HepG2 (cell line): ENCODE measurements around the gene ATP2B2. TPM values are rescaled to one million over a fixed set of nuclear protein-coding genes. Genes with fewer than 3 reads are reported as not detected.
A peak's percentile ranks its signal among the peaks of the same experiment; 100 is the strongest.

Experiments used
- ATAC-seq: fragments of 200-7000 bp; cut with Tn5 transposase; 3 replicates; pipeline ENCODE4 v1.9.1; 2020; ENCODE audit warnings: mild to moderate bottlenecking, moderate library complexity
- BruUV-seq: library from RNA; stranded (reverse); fragments of 400-500 nt; replicated peaks from 2 replicates; lab custom pipeline; 2021; lab: Mats Ljungman, UMichigan
- CTCF ChIA-PET: fragments of 300-600 bp; formaldehyde crosslinking; extraction: SDS; loops from one replicate; lab custom pipeline; 2021; ENCODE audit warnings: low total read pairs, inconsistent platforms, low intra/inter-chr PET ratio; lab: Yijun Ruan, JAX
- POLR2A ChIA-PET: fragments of 350-600 bp; sonication (Branson Sonifier 250); formaldehyde crosslinking; loops from one replicate; lab custom pipeline; 2020; ENCODE audit warnings: antibody characterized with exemption, inconsistent platforms; lab: Yijun Ruan, JAX
- DNase-seq: peaks from one replicate; pipeline ENCODE4 v3.0.0-alpha.2; 2015; ENCODE audit warnings: low spot score
- FAIRE-seq: peaks from 3 replicates; lab custom pipeline; 2011; peaks lifted over from hg19 to GRCh38; lab: Jason Lieb, UNC
- H2AFZ ChIP-seq: one replicate; pipeline ENCODE4 v1.6.1; 2011; ENCODE audit warnings: low read length, inconsistent platforms
- H3K27ac ChIP-seq: fragments of 300-600 bp; 3 replicates; pipeline ENCODE4 v1.8.0; 2011; ENCODE audit warnings: mixed run types, mild to moderate bottlenecking, mixed read lengths, low read length, inconsistent platforms; ENCODE audit not compliant: insufficient read depth; ENCODE audit errors: extremely low read length
- H3K27me3 ChIP-seq, 2 experiments: fragments of 200-600 bp in 1 of 2; 2 replicates in 1 of 2; 3 replicates in 1 of 2; pipeline versions ENCODE4 v1.6.0 to v1.8.0; 2011; ENCODE audit warnings: low read length in 2 of 2, mild to moderate bottlenecking in 2 of 2, moderate library complexity in 2 of 2, inconsistent platforms in 1 of 2; ENCODE audit not compliant: insufficient read depth in 2 of 2, control insufficient read depth in 1 of 2
- H3K36me3 ChIP-seq, 2 experiments: fragments of 200-600 bp in 1 of 2; replicated peaks in 1 of 2; 2 replicates in 1 of 2; 3 replicates in 1 of 2; pipeline versions ENCODE4 v1.5.1 to v1.8.0; 2011; ENCODE audit warnings: low read length in 2 of 2, inconsistent platforms in 1 of 2; ENCODE audit not compliant: insufficient read depth in 2 of 2, control insufficient read depth in 1 of 2
- H3K4me1 ChIP-seq: 2 replicates; pipeline ENCODE4 v1.5.1; 2012; ENCODE audit warnings: low read length, inconsistent platforms; ENCODE audit not compliant: insufficient read depth
- H3K4me2 ChIP-seq: 2 replicates; pipeline ENCODE4 v1.6.0; 2011; ENCODE audit warnings: low read depth, low read length, inconsistent platforms
- H3K4me3 ChIP-seq, 3 experiments: fragments of 200-600 bp in 1 of 3; sonication (generic), shearing (Covaris generic) in 1 of 3; replicated peaks in 1 of 3; 2 replicates each; pipeline ENCODE4 v1.5.1; 2011 to 2016; ENCODE audit warnings: low read length in 3 of 3, inconsistent platforms in 2 of 3, low read depth in 2 of 3, mild to moderate bottlenecking in 2 of 3, control low read depth in 1 of 3, mixed read lengths in 1 of 3; ENCODE audit not compliant: insufficient read depth in 1 of 3
- H3K79me2 ChIP-seq: one replicate; pipeline ENCODE4 v1.6.1; 2011; ENCODE audit warnings: low read length, inconsistent platforms; ENCODE audit not compliant: insufficient read depth
- H3K9ac ChIP-seq: 2 replicates; pipeline ENCODE4 v1.6.0; 2011; ENCODE audit warnings: mild to moderate bottlenecking, low read depth, low read length, inconsistent platforms; ENCODE audit not compliant: insufficient read depth
- H3K9me3 ChIP-seq: 2 replicates; pipeline ENCODE4 v1.5.1; 2012; ENCODE audit warnings: mild to moderate bottlenecking, low read length
- H4K20me1 ChIP-seq: 2 replicates; pipeline ENCODE4 v1.6.0; 2011; ENCODE audit warnings: inconsistent platforms, mild to moderate bottlenecking, low read length, moderate library complexity; ENCODE audit not compliant: insufficient read depth
- DMAP1 ChIP-seq: IDR thresholded peaks from 2 replicates; pipeline ENCODE4 v1.6.1; 2016
- ZMYM3 ChIP-seq: sonication (generic); formaldehyde crosslinking; IDR thresholded peaks from 2 replicates; pipeline ENCODE4 v1.5.1; 2020; ENCODE audit warnings: mild to moderate bottlenecking, missing genetic modification reagents
- ZNF329 ChIP-seq: sonication (generic); formaldehyde crosslinking; IDR thresholded peaks from 2 replicates; pipeline ENCODE4 v1.9.0; 2021; ENCODE audit warnings: low read depth, mild to moderate bottlenecking, missing genetic modification reagents
- WGBS: methylation state at CpG from one replicate; pipeline ENCODE4 v1.1.6; 2017; ENCODE audit warnings: low lambda C conversion rate; 5-methylcytosine and 5-hydroxymethylcytosine counted together
- in situ Hi-C: cut with HindIII; loops from 2 replicates; pipeline ENCODE4 v1.10.0; 2017; ENCODE audit warnings: low pct_unique_long_range_greater_than_20kb; ENCODE audit not compliant: extremely low pct_ligation_motif_present
- intact Hi-C: fragments of 100-400 bp; cut with micrococcal nuclease; formaldehyde crosslinking; loops from one replicate; pipeline ENCODE4 v1.10.0; 2022; ENCODE audit not compliant: unreplicated experiment
- polyA plus RNA-seq, 8 experiments: library from polyadenylated mRNA; depleted of rRNA in 3 of 8; stranded (reverse) in 7 of 8; unstranded in 1 of 8; fragments of >200 nt; fragmentation: Illumina TruSeq in 4 of 8; extraction: Trizol in 4 of 8; gene quantifications; 2 replicates each; pipeline versions ENCODE4 v1.2.1 to v1.2.3, GENCODE V29; 2011 to 2016; ENCODE audit warnings: low read depth in 4 of 8, missing spikeins in 1 of 8, mixed read lengths in 1 of 8; ENCODE audit not compliant: insufficient read depth in 1 of 8
- total RNA-seq, 5 experiments: library from RNA; depleted of rRNA; stranded (reverse); fragments of >200 nt; fragmentation: Illumina TruSeq; extraction: Trizol; gene quantifications; 2 replicates each; pipeline ENCODE4 v1.2.3, GENCODE V29; 2016; ENCODE audit warnings: low read depth in 1 of 5
- TF ChIP-seq, protein P1 (sequence below): sonication (generic); formaldehyde crosslinking; IDR thresholded peaks from 2 replicates; pipeline ENCODE4 v1.8.0; 2022; ENCODE audit warnings: low read depth, missing genetic modification reagents

ATP2B2 gene
- total and polyA plus RNA-seq, 2 of the 13 experiments (the other 11 are each of a cell fraction or from before 2014, with no cell fraction given), result 1.5 to 2.3 TPM

DNA sequence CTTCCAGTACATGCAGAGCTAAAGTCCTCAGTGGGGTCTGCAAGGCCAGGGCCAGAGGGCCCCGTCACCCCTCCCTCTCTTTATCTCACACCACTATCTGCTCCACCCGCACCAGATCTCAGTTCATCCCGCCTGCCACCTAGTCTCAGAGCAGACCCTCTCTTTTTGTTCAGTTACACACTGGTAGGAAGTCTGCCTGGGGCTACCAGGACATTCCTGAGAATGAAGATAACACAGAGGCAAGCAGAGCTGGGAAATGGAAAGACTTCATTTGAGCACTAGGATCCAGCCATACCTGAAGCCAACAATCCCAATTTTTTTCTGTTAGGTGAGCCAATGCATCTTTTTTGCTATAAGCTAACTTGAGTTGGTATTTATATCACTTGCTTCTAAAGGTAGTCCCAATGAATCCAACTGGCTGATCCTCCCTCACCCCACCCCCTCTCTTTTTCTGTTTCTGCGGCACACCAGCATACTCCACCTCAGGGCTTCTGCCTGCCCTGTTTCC, 24.5 kb downstream of the ATP2B2 start:
- no peak for DNase-seq
- TF ChIP-seq ZNF329 (peak; percentile 94), DMAP1 (CRISPR knock-in tag) (no peak)
- no peaks in the 10 kb centered on the region for H3K36me3 ChIP-seq
- WGBS, result 74% methylated on average over 4 of the region's 4 CpGs
- H3K27ac ChIP-seq, result no peak overlapping the region
- ChIA-PET POLR2A (no interaction called here), CTCF (no interaction called here)
- no peaks in the 10 kb centered on the region for H4K20me1 ChIP-seq
- ATAC-seq, result no peak
- H3K4me1 ChIP-seq, result peaks cover 8% of the 10 kb centered on the region; the same call in 1 of the 2 replicates
- no peaks in the 10 kb centered on the region; a peak in 1 of 5 replicates for H3K27me3 ChIP-seq
- H2AFZ ChIP-seq, result no peak overlapping the region
- no peaks in the 10 kb centered on the region for H3K79me2 ChIP-seq
- no peak overlapping the region for H3K9ac ChIP-seq
- no peak overlapping the region for H3K4me3 ChIP-seq
- no TSS peak for BruUV-seq
- intact Hi-C loops (no loop called here), in situ Hi-C loops (no loop called here)
- no peak overlapping the region for H3K4me2 ChIP-seq
- no peaks in the 10 kb centered on the region for H3K9me3 ChIP-seq
- FAIRE-seq, result no peak

DNA sequence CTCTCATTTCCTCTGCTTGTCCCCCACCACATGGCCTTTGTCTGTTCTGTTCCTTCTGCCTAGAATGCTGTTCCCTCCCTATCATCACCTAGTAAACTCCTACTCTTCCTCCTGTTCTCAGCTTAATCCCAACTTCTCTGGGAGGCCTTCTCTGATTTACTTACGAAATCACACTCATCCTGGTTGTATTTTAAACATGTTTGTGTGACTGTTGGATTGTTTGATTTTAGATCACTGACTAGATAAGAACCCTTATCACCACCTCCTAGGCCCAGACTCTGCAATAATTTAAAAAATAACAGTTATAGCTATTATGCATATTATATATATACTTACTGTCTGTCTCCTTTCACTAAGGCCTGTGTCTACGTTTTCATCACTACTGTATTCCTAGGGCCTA, 26.1 kb downstream of the ATP2B2 start:
- no peak overlapping the region for H3K4me3 ChIP-seq
- ATAC-seq (no peak), DNase-seq (no peak), FAIRE-seq (no peak)
- no peak overlapping the region for H3K4me2 ChIP-seq
- intact Hi-C loops (no loop called here), in situ Hi-C loops (no loop called here)
- ChIA-PET CTCF (no interaction called here), POLR2A (no interaction called here)
- H3K27ac ChIP-seq, result no peak overlapping the region
- H2AFZ ChIP-seq, result no peak overlapping the region
- H3K9me3 ChIP-seq, result no peaks in the 10 kb centered on the region
- H3K36me3 ChIP-seq, result no peaks in the 10 kb centered on the region
- TF ChIP-seq, protein P1, sequence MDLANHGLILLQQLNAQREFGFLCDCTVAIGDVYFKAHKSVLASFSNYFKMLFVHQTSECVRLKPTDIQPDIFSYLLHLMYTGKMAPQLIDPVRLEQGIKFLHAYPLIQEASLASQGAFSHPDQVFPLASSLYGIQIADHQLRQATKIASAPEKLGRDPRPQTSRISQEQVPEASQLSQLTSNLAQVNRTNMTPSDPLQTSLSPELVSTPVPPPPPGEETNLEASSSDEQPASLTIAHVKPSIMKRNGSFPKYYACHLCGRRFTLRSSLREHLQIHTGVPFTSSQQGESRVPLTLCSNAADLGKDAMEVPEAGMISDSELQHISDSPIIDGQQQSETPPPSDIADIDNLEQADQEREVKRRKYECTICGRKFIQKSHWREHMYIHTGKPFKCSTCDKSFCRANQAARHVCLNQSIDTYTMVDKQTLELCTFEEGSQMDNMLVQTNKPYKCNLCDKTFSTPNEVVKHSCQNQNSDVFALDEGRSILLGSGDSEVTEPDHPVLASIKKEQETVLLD, result no peak
- TF ChIP-seq ZMYM3 (CRISPR knock-in tag), result peak; percentile 0; the same call in 1 of the 2 replicates
- BruUV-seq, result no TSS peak
- H4K20me1 ChIP-seq, result no peaks in the 10 kb centered on the region
- H3K4me1 ChIP-seq, result peaks cover 8% of the 10 kb centered on the region; the same call in 1 of the 2 replicates
- H3K27me3 ChIP-seq, result no peaks in the 10 kb centered on the region
- H3K9ac ChIP-seq, result no peak overlapping the region
- no peaks in the 10 kb centered on the region for H3K79me2 ChIP-seq
- WGBS, result 42% methylated on average over 2 of the region's 2 CpGs
